HFF-Myc (cell line): ENCODE data around the gene AWAT2.

Experiments
- DNase-seq: peaks from one replicate; pipeline ENCODE4 v3.0.0-alpha.2; 2011; ENCODE audit warnings: low read depth; ENCODE audit errors: extremely low read depth
- H3K4me3 ChIP-seq: replicated peaks from 2 replicates; pipeline ENCODE4 v1.5.1; 2011; ENCODE audit warnings: low read depth, mild to moderate bottlenecking, control low read depth, low read length
- CTCF ChIP-seq: IDR thresholded peaks from 2 replicates; pipeline ENCODE4 v1.5.1; 2012; ENCODE audit warnings: mild to moderate bottlenecking, low read depth, low read length, control low read depth; ENCODE audit errors: missing control alignments

The AWAT2 gene, protein sequence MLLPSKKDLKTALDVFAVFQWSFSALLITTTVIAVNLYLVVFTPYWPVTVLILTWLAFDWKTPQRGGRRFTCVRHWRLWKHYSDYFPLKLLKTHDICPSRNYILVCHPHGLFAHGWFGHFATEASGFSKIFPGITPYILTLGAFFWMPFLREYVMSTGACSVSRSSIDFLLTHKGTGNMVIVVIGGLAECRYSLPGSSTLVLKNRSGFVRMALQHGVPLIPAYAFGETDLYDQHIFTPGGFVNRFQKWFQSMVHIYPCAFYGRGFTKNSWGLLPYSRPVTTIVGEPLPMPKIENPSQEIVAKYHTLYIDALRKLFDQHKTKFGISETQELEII

DNA sequence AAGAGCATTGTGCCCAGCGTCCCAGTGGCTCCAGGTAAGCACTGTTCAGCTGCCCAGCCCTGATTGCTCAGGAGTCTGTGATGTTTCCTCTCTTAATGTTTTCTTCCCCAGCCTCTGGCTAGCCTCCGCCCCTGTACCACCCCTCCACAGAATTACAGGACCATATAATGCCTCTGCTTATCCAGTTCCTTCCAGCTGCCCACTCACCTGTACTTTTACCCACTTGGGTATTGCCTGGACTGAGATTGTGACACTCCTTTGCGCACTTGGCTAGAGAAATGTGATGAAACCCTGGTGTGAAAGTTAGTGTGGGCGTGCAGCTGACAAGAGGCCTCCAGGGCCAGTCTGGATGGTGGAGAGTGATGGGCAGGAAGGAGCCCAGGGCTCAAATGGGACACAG lies at the start of gene AWAT2:
TSS of gene AWAT2 (minus strand) at position 14 of the 400 bp plus-strand sequence. CDS start at position 8, 6 bp downstream.
- DNase-seq, result no peak
- no peak for TF ChIP-seq CTCF

DNA sequence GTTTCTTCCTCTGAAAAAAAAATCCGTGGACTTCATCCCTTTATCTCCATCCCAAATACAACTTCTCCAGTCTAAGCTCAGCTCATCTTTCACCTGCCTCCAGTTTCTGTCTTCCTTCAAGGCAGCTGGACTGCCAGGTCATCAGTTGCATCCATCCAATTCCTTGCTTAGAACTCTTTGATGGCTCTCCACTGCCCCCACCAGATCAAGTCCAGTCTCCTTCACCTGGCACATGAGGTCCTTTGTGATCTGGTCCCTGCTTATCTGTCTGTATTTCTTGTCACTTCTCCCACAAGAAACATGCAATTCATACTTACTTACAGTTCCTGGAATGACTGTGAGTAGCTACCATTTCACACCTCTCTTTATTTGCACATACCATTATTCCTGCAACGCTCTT lies 46.3 kb upstream of the AWAT2 start:
- no peak for TF ChIP-seq CTCF
- H3K4me3 ChIP-seq, result no peak overlapping the region
- DNase-seq, result no peak

More for the DNA sequence above, at the start of gene AWAT2:
- H3K4me3 ChIP-seq, result no peak within 1 kb of the TSS

GRCh38 chrX:70092247-70092646 lies 42.5 kb upstream of the AWAT2 start:
- TF ChIP-seq CTCF, result no peak

GRCh38 chrX:70089604-70090297 lies 40.0 kb upstream of the AWAT2 start:
- TF ChIP-seq CTCF, result no peak
- H3K4me3 ChIP-seq, result no peak overlapping the region
- DNase-seq, result no peak

More at GRCh38 chrX:70092247-70092646, 42.5 kb upstream of the AWAT2 start:
- no peak for DNase-seq
- no peak overlapping the region for H3K4me3 ChIP-seq

- DNase-seq, result no peak
- no peak overlapping the region for H3K4me3 ChIP-seq
- TF ChIP-seq CTCF, result no peak
These were observed 39.0 kb upstream of the AWAT2 start for GRCh38 chrX:70088751-70089150.

- no peak overlapping the region for H3K4me3 ChIP-seq
- no peak for DNase-seq
- TF ChIP-seq CTCF, result no peak
These were observed 38.3 kb upstream of the AWAT2 start for GRCh38 chrX:70087857-70088630.
